ENCODE data around the gene TCOF1.

- no peak for TF ChIP-seq CTCF (IDR thresholded peaks at IDR 0.05; ENCODE audit: low read length)
- no peak for TF ChIP-seq EZH2 (IDR thresholded peaks at IDR 0.05; ENCODE audit: borderline replicate concordance, low read length)
Measured at GRCh38 chr5:150372639-150373038, 15.1 kb downstream of the TCOF1 start.

All from OCI-LY1 (cell line).